Hepatocyte (in vitro differentiated cells): ENCODE data around the gene PER2.

ENCODE experiments used
- EZH2 ChIP-seq: fragments of 200-600 bp; sonication (generic); IDR thresholded peaks from 2 replicates; pipeline ENCODE4 v1.6.1; 2016; ENCODE audit warnings: antibody characterized with exemption, mild to moderate bottlenecking, borderline replicate concordance
- EZH2phosphoT487 ChIP-seq: fragments of 200-600 bp; sonication (generic); IDR thresholded peaks from one replicate; pipeline ENCODE4 v1.6.1; 2018; ENCODE audit warnings: antibody characterized with exemption, mild to moderate bottlenecking, low read depth, moderate library complexity; ENCODE audit not compliant: unreplicated experiment, severe bottlenecking
- TF ChIP-seq, protein P1 (sequence below): fragments of 200-600 bp; sonication (generic); IDR thresholded peaks from 2 replicates; pipeline ENCODE4 v1.5.1; 2016; ENCODE audit warnings: antibody characterized with exemption, mild to moderate bottlenecking; ENCODE audit not compliant: poor library complexity

- TF ChIP-seq EZH2phosphoT487 = no peak
- TF ChIP-seq, protein P1, sequence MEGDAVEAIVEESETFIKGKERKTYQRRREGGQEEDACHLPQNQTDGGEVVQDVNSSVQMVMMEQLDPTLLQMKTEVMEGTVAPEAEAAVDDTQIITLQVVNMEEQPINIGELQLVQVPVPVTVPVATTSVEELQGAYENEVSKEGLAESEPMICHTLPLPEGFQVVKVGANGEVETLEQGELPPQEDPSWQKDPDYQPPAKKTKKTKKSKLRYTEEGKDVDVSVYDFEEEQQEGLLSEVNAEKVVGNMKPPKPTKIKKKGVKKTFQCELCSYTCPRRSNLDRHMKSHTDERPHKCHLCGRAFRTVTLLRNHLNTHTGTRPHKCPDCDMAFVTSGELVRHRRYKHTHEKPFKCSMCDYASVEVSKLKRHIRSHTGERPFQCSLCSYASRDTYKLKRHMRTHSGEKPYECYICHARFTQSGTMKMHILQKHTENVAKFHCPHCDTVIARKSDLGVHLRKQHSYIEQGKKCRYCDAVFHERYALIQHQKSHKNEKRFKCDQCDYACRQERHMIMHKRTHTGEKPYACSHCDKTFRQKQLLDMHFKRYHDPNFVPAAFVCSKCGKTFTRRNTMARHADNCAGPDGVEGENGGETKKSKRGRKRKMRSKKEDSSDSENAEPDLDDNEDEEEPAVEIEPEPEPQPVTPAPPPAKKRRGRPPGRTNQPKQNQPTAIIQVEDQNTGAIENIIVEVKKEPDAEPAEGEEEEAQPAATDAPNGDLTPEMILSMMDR = no peak
- TF ChIP-seq EZH2 = no peak
Measured at GRCh38 chr2:238285653-238286082, 2.7 kb downstream of the PER2 start.
